Measurements from ENCODE around the gene ARHGEF11. TPM values are rescaled to one million over a fixed set of nuclear protein-coding genes. Genes with fewer than 3 reads are reported as not detected.

Gene ARHGEF11
- total RNA-seq, 1 donor from 2014 or later, result 43.7 TPM

DNA sequence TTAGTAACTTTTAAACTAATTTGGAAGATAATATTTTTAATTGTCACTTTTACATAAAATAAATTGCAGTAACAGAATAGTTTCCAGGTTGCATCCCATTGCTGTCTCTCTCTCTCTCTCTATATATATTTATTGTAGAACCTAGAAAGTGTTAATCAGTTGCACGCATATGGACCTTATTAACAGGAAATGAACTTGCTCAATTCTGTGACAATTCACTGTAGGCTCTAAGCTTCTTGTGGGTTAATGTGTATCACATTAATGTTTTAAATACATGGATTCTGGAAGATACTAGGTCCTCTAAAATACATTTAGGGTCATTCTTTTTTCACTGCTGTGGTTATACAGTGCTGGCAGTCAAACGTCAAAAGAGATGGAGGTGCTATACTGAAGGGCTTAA, 92.0 kb downstream of the ARHGEF11 start:
- Mint-ChIP-seq H3K36me3 (peaks cover 34% of the 10 kb centered on the region), H3K4me1 (ENCODE audit: unreplicated experiment) (peaks cover 4% of the 10 kb centered on the region), H3K27me3 (no peaks in the 10 kb centered on the region), H3K27ac (no peak overlapping the region), H3K4me3 (no peak overlapping the region), H3K9me3 (no peaks in the 10 kb centered on the region)
- no peak for DNase-seq (ENCODE audit: extremely low spot score, unreplicated experiment)
- TF ChIP-seq, protein P1, sequence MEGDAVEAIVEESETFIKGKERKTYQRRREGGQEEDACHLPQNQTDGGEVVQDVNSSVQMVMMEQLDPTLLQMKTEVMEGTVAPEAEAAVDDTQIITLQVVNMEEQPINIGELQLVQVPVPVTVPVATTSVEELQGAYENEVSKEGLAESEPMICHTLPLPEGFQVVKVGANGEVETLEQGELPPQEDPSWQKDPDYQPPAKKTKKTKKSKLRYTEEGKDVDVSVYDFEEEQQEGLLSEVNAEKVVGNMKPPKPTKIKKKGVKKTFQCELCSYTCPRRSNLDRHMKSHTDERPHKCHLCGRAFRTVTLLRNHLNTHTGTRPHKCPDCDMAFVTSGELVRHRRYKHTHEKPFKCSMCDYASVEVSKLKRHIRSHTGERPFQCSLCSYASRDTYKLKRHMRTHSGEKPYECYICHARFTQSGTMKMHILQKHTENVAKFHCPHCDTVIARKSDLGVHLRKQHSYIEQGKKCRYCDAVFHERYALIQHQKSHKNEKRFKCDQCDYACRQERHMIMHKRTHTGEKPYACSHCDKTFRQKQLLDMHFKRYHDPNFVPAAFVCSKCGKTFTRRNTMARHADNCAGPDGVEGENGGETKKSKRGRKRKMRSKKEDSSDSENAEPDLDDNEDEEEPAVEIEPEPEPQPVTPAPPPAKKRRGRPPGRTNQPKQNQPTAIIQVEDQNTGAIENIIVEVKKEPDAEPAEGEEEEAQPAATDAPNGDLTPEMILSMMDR (conservative IDR thresholded peaks at IDR 0.05), result no peak

DNA sequence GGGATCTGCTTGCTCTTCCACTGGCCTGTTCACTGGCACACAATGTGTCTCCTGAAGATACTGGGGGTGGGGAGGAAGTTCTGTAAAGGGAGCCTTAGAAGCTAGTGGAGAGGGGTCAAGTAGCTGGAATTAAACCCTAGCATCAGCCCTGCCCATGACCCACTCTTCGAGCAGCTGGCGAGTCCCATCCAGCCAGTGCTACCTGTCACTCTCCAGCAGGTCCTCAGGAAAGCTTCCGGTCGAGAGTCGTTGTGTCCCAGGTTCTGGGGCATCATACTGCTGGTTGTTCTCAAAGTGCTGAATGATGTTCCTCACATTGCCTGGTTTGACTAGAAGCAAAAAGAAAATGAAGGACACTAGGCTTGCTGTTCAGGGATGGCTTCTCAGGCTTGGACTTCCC, 94.2 kb downstream of the ARHGEF11 start:
- no peak for DNase-seq (ENCODE audit: extremely low spot score, unreplicated experiment)
- Mint-ChIP-seq H3K4me1 (ENCODE audit: unreplicated experiment) (no peaks in the 10 kb centered on the region), H3K9me3 (no peaks in the 10 kb centered on the region), H3K36me3 (peaks cover 26% of the 10 kb centered on the region), H3K27me3 (no peaks in the 10 kb centered on the region), H3K27ac (no peak overlapping the region), H3K4me3 (no peak overlapping the region)
- TF ChIP-seq, protein P1 (conservative IDR thresholded peaks at IDR 0.05), result no peak

DNA sequence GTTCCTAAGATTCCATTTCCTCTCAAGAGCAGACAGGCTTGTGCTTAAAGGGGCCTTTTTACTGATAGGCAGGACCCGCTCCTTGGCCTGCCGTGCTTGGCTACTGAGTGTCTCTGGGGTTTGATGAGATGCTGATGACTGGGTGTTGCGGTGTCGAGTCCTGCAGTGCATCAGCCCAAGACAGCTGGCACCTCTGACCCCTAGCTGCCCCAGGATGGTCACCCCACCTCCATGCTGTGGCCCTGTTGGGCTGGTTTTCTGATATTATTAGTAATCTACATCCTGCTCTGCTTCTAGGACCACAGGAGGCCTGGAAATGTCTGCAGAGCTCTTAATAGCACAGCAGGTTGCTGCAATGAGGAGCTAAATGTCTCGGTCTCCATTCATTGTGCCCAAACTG, 96.4 kb downstream of the ARHGEF11 start:
- TF ChIP-seq, protein P1 (conservative IDR thresholded peaks at IDR 0.05), result no peak
- peaks cover 38% of the 10 kb centered on the region for H3K36me3 Mint-ChIP-seq
- no peak overlapping the region for H3K27ac Mint-ChIP-seq
- no peaks in the 10 kb centered on the region for H3K4me1 Mint-ChIP-seq (ENCODE audit: unreplicated experiment)
- no peaks in the 10 kb centered on the region for H3K9me3 Mint-ChIP-seq
- no peaks in the 10 kb centered on the region for H3K27me3 Mint-ChIP-seq
- DNase-seq (ENCODE audit: extremely low spot score, unreplicated experiment), result no peak
- H3K4me3 Mint-ChIP-seq, result no peak overlapping the region

DNA sequence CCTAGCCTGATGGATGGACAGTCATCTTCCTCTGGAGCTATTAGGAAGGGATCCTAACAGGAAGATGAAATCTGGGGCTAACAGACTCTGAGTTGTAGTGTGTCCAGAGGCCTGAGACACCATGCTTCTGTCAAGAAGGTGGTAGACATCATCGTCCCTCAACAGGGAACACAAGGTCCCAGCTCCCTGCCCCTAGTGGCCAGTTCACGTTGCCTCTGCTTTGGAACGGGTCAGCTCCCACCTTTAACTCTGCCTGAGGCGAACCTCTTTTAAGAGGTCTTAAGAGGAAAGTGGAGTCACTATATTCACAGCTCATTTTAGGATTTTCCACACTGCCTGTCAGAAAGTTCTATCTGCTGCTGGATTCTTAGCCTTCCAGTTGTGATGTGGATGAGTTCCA, 96.8 kb downstream of the ARHGEF11 start:
- no peaks in the 10 kb centered on the region for H3K4me1 Mint-ChIP-seq (ENCODE audit: unreplicated experiment)
- peaks cover 38% of the 10 kb centered on the region for H3K36me3 Mint-ChIP-seq
- H3K27me3 Mint-ChIP-seq, result no peaks in the 10 kb centered on the region
- no peaks in the 10 kb centered on the region for H3K9me3 Mint-ChIP-seq
- TF ChIP-seq, protein P1 (conservative IDR thresholded peaks at IDR 0.05), result peak; percentile 56
- H3K27ac Mint-ChIP-seq, result no peak overlapping the region
- H3K4me3 Mint-ChIP-seq, result no peak overlapping the region
- DNase-seq (ENCODE audit: extremely low spot score, unreplicated experiment), result no peak

DNA sequence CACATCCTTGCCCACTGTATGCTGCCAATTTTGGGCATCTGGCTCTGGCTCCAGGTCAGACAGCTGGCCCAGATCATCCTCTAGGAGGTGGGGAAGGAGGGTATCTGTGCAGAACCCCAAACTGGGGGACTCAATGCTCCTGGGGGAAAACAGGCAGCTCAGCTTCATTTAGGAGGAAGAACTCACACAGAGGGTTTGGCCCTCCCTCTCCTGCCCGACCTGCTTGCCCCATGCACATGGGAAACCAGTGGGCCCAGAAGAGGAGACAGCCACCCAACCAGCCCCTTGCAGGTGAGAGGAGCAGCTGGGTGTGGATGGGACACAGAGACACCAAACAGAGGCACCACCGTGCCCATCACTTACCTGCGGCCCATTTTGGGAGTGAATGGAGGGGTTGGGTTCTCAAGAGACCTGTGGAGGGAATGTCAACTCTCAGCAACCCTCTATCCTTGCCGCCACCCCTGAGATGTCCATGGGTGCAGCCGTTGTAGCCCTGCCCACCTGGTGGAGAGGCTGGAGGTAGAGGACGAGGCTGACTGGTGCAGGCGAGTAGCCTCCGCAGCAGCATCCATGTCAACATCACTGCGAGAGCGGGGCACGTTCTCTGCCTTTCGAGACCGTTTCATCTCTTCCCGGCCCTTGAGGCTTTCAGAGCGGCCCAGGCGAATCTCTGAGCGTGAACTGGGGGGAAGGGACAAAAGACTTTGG, 97.6 kb downstream of the ARHGEF11 start:
- TF ChIP-seq, protein P1 (conservative IDR thresholded peaks at IDR 0.05), result no peak
- H3K27ac Mint-ChIP-seq, result no peak overlapping the region
- no peak for DNase-seq (ENCODE audit: extremely low spot score, unreplicated experiment)
- no peaks in the 10 kb centered on the region for H3K9me3 Mint-ChIP-seq
- no peaks in the 10 kb centered on the region for H3K4me1 Mint-ChIP-seq (ENCODE audit: unreplicated experiment)
- no peaks in the 10 kb centered on the region for H3K27me3 Mint-ChIP-seq
- H3K36me3 Mint-ChIP-seq, result peaks cover 42% of the 10 kb centered on the region
- H3K4me3 Mint-ChIP-seq, result no peak overlapping the region
